Nephron (organoid): ENCODE measurements around the gene PKP4.

ENCODE experiments used
- H3K27ac Mint-ChIP-seq, 3 experiments: 2 replicates each; pipeline ENCODE4 v1.8.0; 2020; ENCODE audit warnings: mixed read lengths in 3 of 3, mild to moderate bottlenecking in 2 of 3, moderate library complexity in 1 of 3
- H3K27me3 Mint-ChIP-seq: 2 replicates; pipeline ENCODE4 v1.8.0; 2021; ENCODE audit warnings: low read depth, mild to moderate bottlenecking, moderate library complexity, mixed read lengths
- H3K36me3 Mint-ChIP-seq: 2 replicates; pipeline ENCODE4 v1.8.0; 2020; ENCODE audit warnings: low read depth, mixed read lengths
- H3K4me1 Mint-ChIP-seq: 2 replicates; pipeline ENCODE4 v1.8.0; 2020; ENCODE audit warnings: mixed read lengths
- H3K4me3 Mint-ChIP-seq, 3 experiments: 2 replicates each; pipeline ENCODE4 v1.8.0; 2020; ENCODE audit warnings: mild to moderate bottlenecking in 3 of 3, mixed read lengths in 3 of 3, moderate library complexity in 2 of 3
- H3K9me3 Mint-ChIP-seq: 2 replicates; pipeline ENCODE4 v1.8.0; 2020; ENCODE audit warnings: mixed read lengths
- TF ChIP-seq, protein P1 (sequence below), 3 experiments: fragments of 200-600 bp; sonication (generic); IDR thresholded peaks; one replicate each; pipeline ENCODE4 v1.5.0; 2021; ENCODE audit warnings: antibody characterized with exemption in 3 of 3; ENCODE audit not compliant: unreplicated experiment in 3 of 3

PKP4 gene

DNA sequence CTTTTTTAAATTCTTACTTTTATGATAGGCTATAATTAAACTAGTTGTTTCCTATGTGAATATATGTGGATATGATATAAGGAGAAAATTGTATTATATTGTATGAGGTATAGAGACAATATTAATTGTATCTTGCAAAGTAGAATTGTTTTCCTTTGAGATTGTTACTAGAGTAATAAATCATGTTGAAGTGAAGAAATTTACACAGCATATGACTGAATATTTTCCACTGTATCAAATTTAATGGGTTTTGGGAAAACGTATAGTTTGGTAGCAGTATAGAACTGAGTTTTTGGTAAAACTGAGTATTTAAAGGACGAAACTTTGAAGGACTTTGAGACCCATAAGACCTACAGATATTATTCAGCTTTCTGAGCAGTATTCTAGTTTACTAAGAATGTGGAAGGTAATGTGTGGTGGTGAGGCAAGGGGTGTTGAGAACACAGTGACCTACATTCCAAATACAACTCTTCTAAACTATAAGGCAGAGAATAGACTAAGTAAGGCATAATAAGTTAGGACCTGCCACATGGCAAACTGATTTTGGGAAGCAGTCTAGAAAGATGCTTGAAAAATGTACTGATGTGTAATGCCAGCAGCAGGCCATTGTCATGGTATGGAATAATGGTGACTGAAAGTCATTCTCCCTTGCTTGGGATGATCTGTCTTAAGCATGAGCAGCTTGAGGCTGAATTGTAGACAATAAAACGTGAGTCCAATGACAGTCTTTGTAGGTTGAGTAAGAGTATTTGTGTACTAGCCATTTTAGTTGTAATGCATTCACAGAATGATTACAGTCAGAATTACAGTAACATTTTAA lies 29.6 kb downstream of the PKP4 start:
- TF ChIP-seq, protein P1, sequence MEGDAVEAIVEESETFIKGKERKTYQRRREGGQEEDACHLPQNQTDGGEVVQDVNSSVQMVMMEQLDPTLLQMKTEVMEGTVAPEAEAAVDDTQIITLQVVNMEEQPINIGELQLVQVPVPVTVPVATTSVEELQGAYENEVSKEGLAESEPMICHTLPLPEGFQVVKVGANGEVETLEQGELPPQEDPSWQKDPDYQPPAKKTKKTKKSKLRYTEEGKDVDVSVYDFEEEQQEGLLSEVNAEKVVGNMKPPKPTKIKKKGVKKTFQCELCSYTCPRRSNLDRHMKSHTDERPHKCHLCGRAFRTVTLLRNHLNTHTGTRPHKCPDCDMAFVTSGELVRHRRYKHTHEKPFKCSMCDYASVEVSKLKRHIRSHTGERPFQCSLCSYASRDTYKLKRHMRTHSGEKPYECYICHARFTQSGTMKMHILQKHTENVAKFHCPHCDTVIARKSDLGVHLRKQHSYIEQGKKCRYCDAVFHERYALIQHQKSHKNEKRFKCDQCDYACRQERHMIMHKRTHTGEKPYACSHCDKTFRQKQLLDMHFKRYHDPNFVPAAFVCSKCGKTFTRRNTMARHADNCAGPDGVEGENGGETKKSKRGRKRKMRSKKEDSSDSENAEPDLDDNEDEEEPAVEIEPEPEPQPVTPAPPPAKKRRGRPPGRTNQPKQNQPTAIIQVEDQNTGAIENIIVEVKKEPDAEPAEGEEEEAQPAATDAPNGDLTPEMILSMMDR (IDR thresholded peaks at IDR 0.05; ENCODE audit: unreplicated experiment in 3 of 3) = no peak
- peak overlapping the region; percentile 14 to 81 (median 76) for H3K27ac Mint-ChIP-seq
- H3K27me3 Mint-ChIP-seq = no peaks in the 10 kb centered on the region
- peaks cover 63% of the 10 kb centered on the region for H3K4me1 Mint-ChIP-seq
- H3K9me3 Mint-ChIP-seq = no peaks in the 10 kb centered on the region
- peaks cover 11% of the 10 kb centered on the region for H3K36me3 Mint-ChIP-seq
- H3K4me3 Mint-ChIP-seq = no peak overlapping the region

DNA sequence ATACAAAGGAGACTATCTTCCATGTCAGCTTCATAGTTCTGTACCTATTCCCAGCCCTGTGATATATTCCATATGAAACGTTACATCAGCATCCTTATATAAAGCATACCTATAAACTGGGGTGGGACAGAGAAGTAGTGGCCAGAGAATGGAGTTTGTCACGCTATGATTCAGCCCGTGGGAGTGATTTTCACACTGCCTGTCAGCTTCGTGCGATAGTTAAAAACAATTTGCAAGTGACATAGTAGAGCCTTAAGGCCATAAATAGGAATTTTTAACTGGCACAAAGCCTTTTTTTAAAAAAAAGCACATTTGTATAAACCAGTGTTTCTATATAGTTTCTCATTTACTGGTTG lies 30.2 kb downstream of the PKP4 start:
- Mint-ChIP-seq H3K9me3 (no peaks in the 10 kb centered on the region), H3K27ac (peak overlapping the region; percentile 14 to 81 (median 76)), H3K27me3 (no peaks in the 10 kb centered on the region), H3K4me3 (no peak overlapping the region), H3K36me3 (peaks cover 11% of the 10 kb centered on the region), H3K4me1 (peaks cover 61% of the 10 kb centered on the region)
- TF ChIP-seq, protein P1 (IDR thresholded peaks at IDR 0.05; ENCODE audit: unreplicated experiment in 3 of 3) = no peak

DNA sequence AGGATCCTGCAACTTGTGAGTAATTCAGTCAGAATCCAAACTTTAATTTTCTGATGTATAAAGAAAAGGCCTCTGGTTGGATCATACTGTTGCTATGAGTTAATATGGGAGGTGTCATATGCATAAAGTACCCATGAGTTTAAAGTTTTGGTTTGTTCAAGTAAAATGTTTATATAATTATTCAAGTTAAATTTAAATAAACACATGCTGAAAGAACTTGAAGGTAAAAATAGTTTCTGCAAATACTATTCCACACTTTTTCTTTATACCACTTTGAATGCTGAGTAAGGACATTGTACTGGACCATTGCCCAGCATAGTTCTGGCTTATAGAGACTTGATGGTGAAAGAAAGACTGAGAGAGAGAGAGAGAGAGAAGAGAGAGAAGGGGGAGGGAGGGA lies 30.7 kb downstream of the PKP4 start:
- peaks cover 59% of the 10 kb centered on the region for H3K4me1 Mint-ChIP-seq
- H3K27me3 Mint-ChIP-seq = no peaks in the 10 kb centered on the region
- H3K27ac Mint-ChIP-seq = peak overlapping the region; percentile 14 to 81 (median 76)
- H3K4me3 Mint-ChIP-seq = no peak overlapping the region
- H3K9me3 Mint-ChIP-seq = no peaks in the 10 kb centered on the region
- peaks cover 7% of the 10 kb centered on the region for H3K36me3 Mint-ChIP-seq
- TF ChIP-seq, protein P1 (IDR thresholded peaks at IDR 0.05; ENCODE audit: unreplicated experiment in 3 of 3) = no peak

DNA sequence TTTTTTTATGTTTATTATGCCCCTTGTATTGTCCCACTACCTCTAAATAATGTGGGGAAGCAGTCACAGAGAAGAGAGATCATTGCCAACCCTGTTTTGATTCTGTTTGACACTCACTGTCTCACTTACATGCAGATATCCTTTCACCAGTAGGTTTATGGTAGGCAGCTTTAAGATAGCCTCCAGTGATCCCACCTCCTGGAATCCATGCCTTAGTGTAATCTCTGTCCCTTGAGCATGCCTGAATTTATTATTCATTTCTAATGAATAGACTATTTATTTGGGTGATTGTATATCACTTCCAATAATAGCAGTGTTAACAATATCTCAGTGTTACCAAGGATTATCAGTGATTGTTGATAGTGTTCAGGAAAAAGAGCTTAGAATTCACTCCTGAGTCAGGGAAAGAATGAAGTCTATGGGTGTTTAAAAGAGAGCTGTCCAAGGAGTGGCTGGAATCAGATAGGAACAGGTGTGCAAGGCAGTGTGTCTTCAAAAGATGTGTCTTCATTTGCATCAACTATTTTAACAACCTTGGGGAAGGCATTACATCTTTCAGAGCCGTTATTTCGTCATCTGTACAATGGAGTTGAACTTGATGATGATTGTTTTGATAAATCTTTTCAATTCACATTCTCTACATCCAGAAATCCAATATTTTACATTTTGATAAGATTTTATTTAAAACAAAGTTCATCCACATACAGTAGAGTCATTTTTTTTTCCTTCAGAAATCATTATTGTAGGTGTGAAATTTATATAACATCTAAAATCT lies 31.9 kb downstream of the PKP4 start:
- no peaks in the 10 kb centered on the region for H3K9me3 Mint-ChIP-seq
- TF ChIP-seq, protein P1 (IDR thresholded peaks at IDR 0.05; ENCODE audit: unreplicated experiment in 3 of 3) = no peak
- peaks cover 66% of the 10 kb centered on the region for H3K4me1 Mint-ChIP-seq
- H3K27ac Mint-ChIP-seq = peak overlapping the region in 2 of 3 experiments; percentile 2 to 59
- no peaks in the 10 kb centered on the region for H3K27me3 Mint-ChIP-seq
- no peak overlapping the region for H3K4me3 Mint-ChIP-seq
- H3K36me3 Mint-ChIP-seq = peaks cover 4% of the 10 kb centered on the region

DNA sequence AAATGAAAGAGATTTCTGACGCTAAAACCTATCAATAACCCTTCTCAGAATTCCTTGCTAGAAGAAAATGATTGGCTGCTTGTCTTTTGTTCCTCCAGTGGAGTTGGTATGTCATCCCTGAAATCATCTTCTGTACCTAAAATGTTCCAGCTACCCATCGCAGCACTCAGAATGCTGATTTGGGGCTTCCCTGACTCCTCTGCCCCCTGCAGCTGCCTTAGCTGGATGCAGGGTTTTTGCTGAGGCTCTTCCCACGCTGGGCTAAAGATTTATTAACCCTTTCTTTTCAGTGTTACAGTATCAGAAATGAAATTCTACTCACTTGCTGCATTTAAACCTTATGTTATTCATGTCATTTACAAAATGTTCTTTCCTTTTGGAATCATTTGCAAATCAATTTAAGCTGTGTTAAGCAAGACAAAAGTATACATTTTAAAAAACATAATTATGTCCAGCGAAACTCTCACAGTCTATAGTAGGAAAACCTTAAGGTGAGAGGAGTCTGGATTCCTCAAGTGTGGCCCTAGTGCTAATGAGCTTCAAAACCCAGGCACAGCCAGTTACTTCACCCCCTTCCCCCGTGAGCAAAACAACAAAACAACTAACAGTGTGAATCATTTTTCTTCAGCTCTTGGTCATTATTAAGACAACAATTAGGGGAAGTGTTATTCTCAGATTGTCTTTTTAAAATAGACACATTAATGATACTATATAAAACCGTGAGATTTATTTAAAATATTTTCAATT lies 32.8 kb downstream of the PKP4 start:
- H3K4me1 Mint-ChIP-seq = peaks cover 66% of the 10 kb centered on the region
- no peaks in the 10 kb centered on the region for H3K27me3 Mint-ChIP-seq
- no peak overlapping the region for H3K4me3 Mint-ChIP-seq
- peaks cover under 1% of the 10 kb centered on the region for H3K36me3 Mint-ChIP-seq
- H3K9me3 Mint-ChIP-seq = no peaks in the 10 kb centered on the region
- peak overlapping the region in 2 of 3 experiments; percentile 28 to 32 for H3K27ac Mint-ChIP-seq
- TF ChIP-seq, protein P1 (IDR thresholded peaks at IDR 0.05; ENCODE audit: unreplicated experiment in 3 of 3) = no peak
